GM21529 (cell line): Measurements from ENCODE around the gene NPPA.

ENCODE experiments used
- ATAC-seq: cut with Tn5 transposase; IDR thresholded peaks from one replicate; pipeline ENCODE4 v1.9.1; 2021; ENCODE audit not compliant: unreplicated experiment

The NPPA gene

DNA sequence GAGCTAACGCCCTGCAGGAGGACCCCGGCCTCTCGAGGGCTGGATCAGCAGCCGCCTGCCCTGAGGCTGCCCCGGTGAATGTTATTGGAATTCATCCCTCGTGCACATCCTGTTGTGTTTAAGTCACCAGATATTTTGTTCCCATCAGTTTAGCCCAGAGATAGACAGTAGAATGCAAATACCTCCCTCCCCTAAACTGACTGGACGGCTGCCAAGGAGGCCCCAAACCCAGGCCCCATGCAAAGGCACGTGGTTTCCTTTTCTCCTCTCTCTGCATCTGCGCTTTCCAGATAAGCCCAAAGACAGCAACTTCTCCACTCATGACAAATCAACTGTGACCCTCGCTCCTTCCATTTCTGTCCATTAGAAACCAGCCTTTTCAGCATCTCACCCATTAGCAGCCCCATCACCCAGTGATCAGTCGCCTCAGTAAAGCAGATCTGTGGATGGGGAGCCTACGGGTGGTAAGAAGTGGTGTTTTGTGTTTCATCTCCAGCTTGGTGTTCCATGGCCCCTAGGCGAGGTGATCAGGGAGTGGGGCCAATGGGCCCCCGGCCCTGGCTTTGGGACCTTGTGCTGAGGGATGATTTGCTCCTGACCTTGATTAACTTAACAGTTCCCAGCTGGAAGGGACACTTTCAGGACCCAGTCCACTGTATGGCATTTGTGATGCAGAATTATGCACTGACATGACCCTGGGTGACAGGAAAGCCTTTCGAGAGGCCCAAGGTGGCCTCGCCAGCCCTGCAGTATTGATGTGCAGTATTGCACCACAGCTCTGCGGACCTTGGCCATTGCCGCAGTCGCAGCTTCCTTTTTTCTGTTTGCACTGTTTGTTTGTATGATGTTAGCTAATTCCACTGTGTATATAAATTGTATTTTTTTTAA, 5.2 kb downstream of the NPPA start:
- peak; percentile 56 for ATAC-seq

DNA sequence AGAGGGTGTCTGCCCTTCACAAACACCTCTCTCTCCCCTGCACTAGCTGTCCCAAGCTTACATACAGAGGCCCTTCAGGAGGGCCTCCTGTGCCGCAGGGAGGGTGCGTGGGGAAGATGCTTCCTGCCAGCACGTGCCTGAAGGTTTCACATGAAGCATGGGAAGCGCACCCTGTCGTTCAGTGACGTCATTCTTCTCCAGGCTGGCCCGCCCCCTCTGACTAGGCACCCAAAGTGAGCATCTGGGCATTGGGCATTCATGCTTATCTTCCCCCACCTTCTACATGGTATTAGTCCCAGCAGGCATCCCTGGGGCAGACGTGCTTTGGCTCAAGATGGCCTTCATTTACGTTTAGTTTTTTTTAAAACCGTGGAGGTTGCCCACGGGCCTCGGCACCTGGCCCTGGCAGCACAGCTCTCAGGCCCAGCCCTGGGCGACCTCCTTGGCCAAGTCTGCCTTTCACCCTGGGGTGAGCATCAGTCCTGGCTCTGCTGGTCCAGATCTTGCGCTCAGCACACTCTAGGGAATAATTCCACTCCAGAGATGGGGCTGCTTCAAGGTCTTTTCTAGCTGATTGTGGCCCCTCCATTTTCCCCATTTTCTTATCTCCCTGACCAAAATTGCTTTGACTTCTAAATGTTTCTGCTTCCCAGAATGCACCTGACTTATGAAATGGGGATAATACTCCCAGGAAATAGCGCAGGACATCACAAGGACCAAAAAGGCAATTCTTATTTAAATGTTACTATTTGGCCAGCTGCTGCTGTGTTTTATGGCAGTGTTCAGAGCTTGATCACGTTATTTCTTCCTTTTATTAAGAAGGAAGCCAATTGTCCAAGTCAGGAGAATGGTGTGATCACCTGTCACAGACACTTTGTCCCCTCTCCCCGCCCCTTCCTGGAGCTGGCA, 6.1 kb downstream of the NPPA start:
- ATAC-seq: no peak

DNA sequence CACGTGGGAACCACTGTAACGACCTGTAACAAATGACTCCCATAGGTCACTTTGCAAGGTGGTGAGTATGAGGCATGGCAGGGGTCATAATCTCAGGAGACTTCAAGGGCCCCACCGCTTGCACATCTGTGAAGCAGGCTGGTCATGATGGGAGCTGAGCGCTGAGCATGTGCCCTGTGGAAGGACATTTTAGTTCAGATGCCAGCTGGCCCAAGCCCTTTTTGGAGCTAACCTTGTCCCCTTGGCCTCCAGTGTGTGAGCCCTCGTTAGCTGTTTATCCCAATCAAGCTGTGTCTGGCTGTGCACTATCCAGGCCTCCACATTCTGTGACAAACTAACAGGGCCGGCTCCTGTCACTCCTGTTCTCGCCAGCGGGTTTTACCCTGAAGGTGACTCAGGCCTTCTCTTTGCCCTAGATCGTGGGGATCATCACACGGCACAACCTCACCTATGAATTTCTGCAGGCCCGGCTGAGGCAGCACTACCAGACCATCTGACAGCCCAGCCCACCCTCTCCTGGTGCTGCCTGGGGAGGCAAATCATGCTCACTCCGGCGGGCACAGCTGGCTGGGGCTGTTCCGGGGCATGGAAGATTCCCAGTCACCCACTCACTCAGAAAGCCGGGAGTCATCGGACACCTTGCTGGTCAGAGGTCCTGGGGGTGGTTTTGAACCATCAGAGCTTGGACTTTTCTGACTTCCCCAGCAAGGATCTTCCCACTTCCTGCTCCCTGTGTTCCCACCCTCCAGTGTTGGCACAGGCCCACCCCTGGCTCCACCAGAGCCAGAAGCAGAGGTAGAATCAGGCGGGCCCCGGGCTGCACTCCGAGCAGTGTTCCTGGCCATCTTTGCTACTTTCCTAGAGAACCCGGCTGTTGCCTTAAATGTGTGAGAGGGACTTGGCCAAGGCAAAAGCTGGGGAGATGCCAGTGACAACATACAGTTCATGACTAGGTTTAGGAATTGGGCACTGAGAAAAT, 7.6 kb downstream of the NPPA start:
- ATAC-seq: no peak

DNA sequence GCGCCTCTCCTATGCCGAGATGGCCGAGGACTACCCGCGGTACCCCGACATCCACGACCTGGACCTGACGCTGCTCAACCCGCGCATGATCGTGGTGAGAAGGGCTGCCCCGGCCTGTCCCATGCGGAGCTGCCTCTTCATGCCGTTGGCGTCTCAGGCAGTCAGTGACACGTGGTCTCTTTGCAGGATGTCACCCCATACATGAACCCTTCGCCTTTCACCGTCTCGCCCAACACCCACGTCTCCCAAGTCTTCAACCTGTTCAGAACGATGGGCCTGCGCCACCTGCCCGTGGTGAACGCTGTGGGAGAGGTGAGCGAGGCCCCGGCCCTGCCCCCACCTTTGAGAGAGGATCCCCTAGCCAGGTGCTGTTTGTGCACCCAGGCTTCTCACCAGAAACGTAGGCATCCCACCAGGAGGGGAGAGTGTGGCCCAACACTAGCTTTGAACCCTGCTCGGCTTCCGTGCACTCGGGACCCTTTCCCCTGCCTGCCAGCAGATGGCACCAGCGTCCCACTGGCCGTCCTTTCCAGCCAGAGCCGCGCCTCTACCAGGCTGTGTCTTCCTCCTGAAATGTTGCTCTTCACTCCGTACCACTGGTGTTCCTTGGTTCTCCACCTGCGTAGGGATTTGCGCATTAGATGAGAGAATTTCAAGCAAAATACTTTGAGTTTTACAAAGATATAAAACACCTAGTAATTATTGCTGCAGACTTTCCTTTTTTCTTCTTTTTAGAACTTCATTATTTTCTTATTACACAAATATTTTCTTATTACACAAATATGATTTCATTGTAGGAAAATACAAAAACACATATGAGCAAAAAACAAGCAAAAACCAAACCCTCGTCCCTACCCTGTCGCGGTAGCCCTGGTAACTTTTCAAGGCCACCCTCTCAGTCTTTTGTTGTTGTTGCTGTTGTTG, 9.0 kb downstream of the NPPA start:
- ATAC-seq: no peak

DNA sequence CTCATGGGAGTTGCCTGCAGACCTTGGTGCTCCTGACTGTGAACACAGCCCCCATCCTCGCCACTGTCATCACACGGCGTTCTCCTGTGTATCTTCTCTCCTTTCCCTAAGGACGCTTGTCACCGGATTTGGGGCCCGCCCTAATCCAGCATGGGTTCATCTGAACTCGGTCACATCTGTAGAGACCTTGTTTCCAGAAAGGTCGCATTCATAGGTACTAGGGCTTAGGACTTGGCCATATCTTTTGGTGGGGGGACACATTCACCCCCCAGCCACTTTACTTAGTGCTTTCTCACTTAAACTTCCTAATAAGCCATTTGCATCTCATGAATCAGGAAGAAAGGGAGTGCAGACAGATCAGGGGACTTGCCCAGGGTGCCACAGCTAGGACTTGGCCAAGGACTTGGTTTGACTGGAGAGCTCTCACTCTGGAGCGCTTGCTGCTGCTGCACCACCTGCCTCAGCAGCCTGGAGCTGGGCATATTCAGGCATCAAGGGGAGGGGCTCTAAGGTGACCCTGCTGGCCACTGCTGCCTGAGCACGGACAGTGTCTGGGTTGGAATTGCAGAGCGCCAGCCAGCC, 9.7 kb downstream of the NPPA start:
- no peak for ATAC-seq

DNA sequence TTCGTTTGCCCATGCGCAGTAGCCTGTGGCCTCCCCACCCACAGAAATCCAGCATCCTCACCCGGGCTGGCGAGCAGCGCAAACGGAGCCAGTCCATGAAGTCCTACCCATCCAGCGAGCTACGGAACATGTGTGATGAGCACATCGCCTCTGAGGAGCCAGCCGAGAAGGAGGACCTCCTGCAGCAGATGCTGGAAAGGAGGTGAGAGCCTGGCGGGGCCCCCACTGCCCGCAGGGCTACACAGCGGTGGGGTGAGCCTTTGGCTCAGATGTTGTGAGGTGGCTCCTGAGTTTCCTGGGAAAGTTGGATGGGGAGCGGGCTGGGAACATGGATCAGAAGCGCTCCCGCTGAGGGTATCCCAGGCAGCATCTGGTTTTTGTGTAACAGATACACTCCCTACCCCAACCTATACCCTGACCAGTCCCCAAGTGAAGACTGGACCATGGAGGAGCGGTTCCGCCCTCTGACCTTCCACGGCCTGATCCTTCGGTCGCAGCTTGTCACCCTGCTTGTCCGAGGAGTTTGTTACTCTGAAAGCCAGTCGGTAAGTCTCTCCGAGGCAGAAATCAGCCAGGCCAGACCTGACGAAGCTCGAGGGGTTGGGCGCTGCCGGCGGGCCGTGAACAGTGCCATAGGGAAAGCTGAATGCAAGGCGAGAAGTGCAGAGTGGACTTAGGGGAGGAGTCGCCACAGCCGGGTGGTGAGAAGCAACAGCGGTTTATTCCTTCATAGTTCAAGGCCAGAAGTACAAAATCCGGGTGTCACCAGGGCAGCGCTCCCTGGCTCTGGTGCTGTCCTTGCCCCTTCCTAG, 10.4 kb downstream of the NPPA start:
- no peak for ATAC-seq

DNA sequence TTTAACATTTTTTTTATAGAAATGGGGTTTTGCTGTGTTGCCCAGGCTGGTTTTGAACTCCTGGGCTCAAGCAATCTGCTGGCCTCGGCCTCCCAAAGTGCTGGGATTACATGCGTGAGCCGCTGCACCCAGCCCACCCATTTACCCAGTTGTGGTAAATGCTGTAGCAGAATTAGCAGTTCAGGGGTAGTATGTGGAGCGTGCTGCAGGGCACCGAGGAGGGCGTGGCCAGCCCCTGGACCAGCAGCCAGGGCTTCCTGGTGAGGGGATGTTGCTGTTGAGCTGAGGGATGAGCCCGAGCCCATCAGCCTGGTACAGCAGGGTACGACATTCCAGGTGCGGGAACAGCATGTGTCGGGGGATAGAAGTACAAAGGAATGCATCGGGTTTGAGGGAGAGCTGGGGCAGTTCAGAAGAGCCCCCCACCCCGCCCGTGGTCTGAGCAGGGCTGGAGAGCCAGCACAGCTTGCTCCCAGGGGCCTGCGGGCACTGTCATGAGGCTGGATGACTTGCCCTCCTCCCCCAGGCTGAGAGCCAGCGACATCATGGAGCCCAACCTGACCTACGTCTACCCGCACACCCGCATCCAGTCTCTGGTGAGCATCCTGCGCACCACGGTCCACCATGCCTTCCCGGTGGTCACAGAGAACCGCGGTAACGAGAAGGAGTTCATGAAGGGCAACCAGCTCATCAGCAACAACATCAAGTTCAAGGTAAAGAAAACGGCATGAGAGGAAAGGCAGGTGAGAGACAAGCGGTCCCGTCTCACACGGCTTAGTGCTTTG, 11.9 kb downstream of the NPPA start:
- ATAC-seq: no peak

DNA sequence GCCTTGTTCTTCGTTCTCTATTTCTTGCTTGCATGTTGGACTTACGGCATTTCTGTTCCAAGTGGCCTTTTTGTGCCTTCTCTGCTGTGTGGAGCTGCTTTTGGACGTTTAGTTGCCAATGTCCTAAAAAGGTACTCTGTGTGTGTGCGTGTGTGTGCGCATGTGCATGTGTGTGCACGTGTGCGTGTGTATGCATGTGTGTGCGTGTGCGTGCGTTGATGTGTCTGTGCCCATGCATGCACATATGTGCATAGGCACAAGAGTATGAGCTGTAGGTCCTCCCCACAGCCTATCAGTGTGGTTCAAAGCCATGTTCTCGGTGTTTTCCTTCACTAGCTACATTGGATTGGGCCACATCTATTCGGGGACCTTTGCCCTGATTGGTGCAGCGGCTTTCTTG, 13.7 kb downstream of the NPPA start:
- ATAC-seq: no peak

DNA sequence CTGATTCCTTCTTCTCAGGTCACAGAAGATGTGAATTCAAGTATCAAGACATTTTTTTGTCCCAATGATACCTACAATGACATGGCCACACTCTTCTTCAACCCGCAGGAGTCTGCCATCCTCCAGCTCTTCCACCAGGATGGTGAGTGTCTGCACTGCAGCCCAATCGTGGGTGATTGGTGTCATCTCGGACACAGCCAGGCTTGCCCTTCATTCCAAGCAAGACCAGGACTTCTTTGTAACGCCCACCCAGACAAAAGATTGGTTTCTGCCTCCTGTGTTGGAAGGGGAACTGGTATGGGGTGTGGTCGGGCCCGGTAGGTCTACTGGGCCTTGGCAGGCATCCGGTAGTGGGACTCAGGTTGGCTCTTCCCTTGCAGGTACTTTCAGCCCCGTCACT, 14.1 kb downstream of the NPPA start:
- ATAC-seq: no peak

DNA sequence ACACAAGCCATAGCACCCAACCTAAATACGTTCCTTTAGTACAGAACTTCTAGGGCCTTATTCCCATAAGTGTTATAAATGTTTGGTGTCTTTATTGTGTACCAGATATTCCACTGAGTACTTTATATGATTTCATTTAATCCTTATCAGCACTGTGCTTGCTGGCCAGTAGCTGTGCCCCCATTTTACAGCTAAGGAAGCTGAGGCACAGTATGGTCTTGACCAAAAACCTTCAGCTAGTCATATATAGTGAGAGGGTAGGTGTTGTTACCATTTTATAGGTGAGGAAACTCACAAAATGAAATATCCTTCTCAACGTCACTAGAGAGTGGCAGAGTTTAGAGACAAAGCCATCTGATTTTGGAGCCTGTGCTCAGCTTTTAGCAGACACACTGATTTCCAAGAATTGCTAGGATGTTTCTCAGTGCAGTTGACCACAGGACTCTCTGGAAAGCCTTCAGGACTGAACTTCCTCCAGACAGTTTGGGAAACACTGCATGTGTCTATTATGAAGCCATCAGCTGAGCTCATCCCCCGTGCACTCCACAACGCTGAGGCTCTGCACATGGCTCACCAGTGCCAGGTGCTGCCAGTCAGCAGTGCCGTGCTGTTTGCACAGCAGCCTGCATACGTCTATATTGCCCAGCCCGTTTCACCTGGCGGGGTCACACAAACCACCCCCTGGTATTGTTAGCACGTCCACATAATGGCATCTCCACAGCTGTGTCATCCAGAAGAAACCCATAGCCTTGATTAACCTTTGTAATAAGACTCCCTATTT, 15.4 kb downstream of the NPPA start:
- ATAC-seq: no peak

DNA sequence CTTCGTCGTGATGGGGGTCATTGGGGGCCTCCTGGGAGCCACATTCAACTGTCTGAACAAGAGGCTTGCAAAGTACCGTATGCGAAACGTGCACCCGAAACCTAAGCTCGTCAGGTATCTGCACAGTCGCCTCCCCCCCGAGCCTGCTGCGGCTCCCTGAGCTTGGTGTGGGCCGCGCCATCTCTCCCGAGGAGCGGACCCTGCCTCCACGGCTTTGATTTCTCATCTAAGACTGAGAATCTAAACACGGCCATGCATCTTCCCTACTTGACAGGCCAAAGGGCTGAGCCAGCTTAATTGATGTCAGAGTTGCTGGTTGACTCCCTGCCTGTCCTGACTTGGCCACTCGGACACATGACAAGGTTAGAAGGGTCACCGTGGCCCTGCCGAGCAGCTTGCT, 19.1 kb downstream of the NPPA start:
- ATAC-seq: no peak

DNA sequence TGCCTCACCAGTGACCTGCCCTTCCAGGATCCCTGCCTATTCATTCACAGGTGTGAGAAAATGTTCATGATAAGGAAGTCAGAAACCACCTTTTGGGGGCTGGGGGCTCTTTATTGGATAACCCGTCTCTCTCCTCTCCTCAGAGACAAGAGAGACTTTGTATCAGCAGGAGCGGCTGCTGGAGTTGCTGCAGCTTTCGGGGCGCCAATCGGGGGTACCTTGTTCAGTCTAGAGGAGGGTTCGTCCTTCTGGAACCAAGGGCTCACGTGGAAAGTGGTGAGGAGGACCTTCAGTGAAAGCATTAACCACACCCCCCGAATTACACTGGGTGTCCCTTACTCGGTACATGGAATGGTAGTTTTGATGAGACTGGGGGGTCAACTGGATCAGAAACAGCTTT, 20.6 kb downstream of the NPPA start:
- ATAC-seq: no peak

DNA sequence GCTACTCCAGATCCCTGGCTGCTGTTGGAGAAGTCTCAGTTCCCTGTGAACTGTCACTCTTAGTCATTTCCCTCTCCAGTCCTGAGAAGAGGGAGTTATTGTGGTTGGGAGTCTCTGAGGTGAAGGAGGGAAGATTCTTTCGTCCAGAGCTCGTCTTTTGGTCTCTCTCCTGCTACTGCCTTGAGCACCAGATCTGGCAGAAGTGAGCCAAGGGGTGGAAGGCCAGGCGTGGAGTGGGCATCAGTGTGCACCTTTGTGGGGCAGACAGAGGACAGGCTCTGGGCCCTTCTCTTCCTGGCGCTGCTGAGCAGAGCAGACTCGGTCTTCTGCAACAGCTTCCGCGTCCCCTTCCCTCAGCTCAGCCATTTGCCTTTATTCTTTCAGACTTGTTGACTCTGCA, 22.5 kb downstream of the NPPA start:
- ATAC-seq: no peak

DNA sequence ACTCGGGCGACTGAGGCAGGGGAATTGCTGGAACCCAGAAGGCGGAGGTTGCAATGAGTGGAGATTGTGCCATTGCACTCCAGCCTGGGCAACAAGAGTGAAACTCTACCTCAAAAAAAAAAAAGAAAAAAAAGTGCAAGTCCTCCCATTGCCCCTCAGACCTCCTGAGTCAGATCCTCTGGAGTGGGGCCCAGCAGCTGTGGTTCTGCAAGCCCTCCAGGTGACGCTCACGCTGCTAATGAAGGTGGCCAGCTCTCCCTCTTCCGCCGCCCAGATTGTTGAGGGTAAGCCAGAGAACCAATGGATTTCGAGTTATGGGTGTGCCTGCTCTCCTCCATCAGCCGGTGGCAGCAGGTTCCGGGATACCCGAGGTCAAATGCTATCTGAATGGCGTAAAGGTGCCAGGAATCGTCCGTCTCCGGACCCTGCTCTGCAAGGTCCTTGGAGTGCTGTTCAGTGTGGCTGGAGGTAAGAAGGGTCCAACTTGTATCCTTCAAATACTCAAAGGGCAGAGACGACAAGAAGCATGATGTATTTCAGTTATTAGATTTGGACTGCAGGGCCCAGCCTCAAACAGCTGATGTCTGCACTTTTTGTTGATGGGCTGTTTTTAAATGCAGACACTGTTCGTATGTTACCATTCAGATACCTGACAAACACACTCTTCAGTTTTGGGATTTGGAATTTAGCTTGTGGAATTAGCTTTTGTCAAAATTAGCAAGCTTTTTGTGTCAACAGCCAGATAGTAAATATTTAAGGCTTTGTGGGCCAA, 24.0 kb downstream of the NPPA start:
- ATAC-seq: no peak

DNA sequence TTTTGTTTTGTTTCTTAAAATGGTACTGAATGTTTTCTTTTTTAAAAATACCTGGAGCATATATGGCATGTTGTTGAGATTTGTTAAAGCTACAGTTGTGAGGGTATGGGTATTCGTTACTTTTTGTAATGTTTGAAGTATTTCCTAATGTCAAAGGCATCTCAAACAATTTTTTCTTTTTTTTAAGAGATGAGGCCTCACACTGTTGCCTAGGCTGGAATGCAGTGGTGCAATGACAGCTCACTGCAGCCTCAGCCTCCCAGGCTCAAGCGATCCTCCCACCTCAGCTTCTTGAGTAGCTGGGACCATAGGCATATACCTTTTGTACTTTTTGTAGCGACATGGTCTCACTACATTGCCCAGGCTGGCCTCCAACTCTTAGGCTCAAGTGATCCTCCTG, 25.5 kb downstream of the NPPA start:
- ATAC-seq: no peak

DNA sequence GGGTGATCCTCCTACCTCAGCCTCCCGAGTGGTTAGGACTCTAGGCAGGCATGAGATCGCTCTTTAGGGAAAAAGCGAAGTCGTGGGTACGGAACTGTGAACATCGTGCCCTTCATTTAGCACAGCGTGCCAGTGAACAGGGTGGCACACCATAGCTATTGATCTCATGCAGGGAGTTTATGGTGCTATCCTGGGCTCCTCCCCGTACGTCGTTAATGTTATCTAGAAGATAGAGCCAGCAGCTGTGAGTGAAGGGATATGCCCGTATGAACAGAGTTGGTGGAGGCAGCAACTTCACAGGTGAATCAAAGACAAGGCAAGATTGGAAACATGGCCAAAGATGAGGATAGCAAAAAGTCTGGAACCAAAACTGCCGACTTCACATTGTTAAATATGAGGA, 30.4 kb downstream of the NPPA start:
- ATAC-seq: no peak
